Midbrain (tissue), 1 donor: ENCODE data around the gene BTN3A1.
"Not testable (repeated sequence)": the region's sequence is repeated elsewhere in the genome, so short reads cannot be mapped to it uniquely, and the experiment has no call there.

Experiments used
- DNase-seq: peaks from one replicate; lab custom pipeline; 2025; lab: John Stamatoyannopoulos, UW

The BTN3A1 gene

GRCh38 chr6:26440977-26441358 lies 38.9 kb downstream of the BTN3A1 start:
- DNase-seq = no peak

- no peak for DNase-seq
Measured at GRCh38 chr6:26441977-26442376, 39.9 kb downstream of the BTN3A1 start.

- DNase-seq = no peak
Measured at GRCh38 chr6:26445934-26446667, 44.0 kb downstream of the BTN3A1 start.

- no peak for DNase-seq
Measured at GRCh38 chr6:26447257-26447656, 45.2 kb downstream of the BTN3A1 start.

- DNase-seq = no peak
Measured at GRCh38 chr6:26450240-26450639, 48.2 kb downstream of the BTN3A1 start.

- DNase-seq = no peak
Measured at GRCh38 chr6:26452631-26453235, 50.7 kb downstream of the BTN3A1 start.

GRCh38 chr6:26454631-26455030 lies 52.6 kb downstream of the BTN3A1 start:
- no peak for DNase-seq

- DNase-seq = no peak
Measured at GRCh38 chr6:26455357-26455970, 53.4 kb downstream of the BTN3A1 start.

GRCh38 chr6:26457264-26457805 lies 55.3 kb downstream of the BTN3A1 start:
- no peak for DNase-seq

- DNase-seq = peak; percentile 94
Measured at GRCh38 chr6:26457806-26458688, 56.0 kb downstream of the BTN3A1 start, which contains the start of gene BTN2A1. Gene BTN2A1, plus strand, starts transcription at chr6:26457955. Its CDS starts 682 bp downstream, at chr6:26458637.

GRCh38 chr6:26459023-26459810 lies 57.1 kb downstream of the BTN3A1 start:
- no peak for DNase-seq

- not testable (repeated sequence) for DNase-seq
Measured at GRCh38 chr6:26461353-26461752, 59.3 kb downstream of the BTN3A1 start.

GRCh38 chr6:26464014-26464413 lies 61.9 kb downstream of the BTN3A1 start:
- no peak for DNase-seq

- no peak for DNase-seq
Measured at GRCh38 chr6:26464416-26465131, 62.5 kb downstream of the BTN3A1 start.
